ENCODE results near the gene FAM53A.

Gene FAM53A

GRCh38 chr4:1637580-1638271 is 46.4 kb downstream of the FAM53A start:
- no peak for DNase-seq

GRCh38 chr4:1636490-1637211 is 47.5 kb downstream of the FAM53A start:
- DNase-seq: no peak

GRCh38 chr4:1635464-1635863 is 48.6 kb downstream of the FAM53A start:
- no peak for DNase-seq

- no peak for DNase-seq
Observed at GRCh38 chr4:1633993-1634392, 50.1 kb downstream of the FAM53A start.

GRCh38 chr4:1632109-1633104 is 51.7 kb downstream of the FAM53A start:
- DNase-seq: no peak

- no peak for DNase-seq
Observed at GRCh38 chr4:1631136-1631535, 53.0 kb downstream of the FAM53A start.

- no peak for DNase-seq
Observed at GRCh38 chr4:1630266-1630665, 53.8 kb downstream of the FAM53A start.

GRCh38 chr4:1629699-1630083 is 54.4 kb downstream of the FAM53A start:
- DNase-seq: no peak

GRCh38 chr4:1628892-1629698 is 55.0 kb downstream of the FAM53A start:
- DNase-seq: peak; percentile 59 to 71

- DNase-seq: no peak
Observed at GRCh38 chr4:1627417-1628313, 56.4 kb downstream of the FAM53A start.

GRCh38 chr4:1626941-1627340 is 57.2 kb downstream of the FAM53A start:
- DNase-seq: no peak

- DNase-seq: no peak
Observed at GRCh38 chr4:1626151-1626550, 58.0 kb downstream of the FAM53A start.

GRCh38 chr4:1625600-1626138 is 58.4 kb downstream of the FAM53A start:
- DNase-seq: no peak

- no peak for DNase-seq
Observed at GRCh38 chr4:1624519-1624910, 59.6 kb downstream of the FAM53A start.

- no peak for DNase-seq
Observed at GRCh38 chr4:1623821-1624518, 60.1 kb downstream of the FAM53A start.

GRCh38 chr4:1623400-1623799 is 60.7 kb downstream of the FAM53A start:
- no peak for DNase-seq

- DNase-seq: no peak
Observed at GRCh38 chr4:1622956-1623355, 61.2 kb downstream of the FAM53A start.

- no peak for DNase-seq
Observed at GRCh38 chr4:1622238-1622637, 61.9 kb downstream of the FAM53A start.

GRCh38 chr4:1621526-1621925 is 62.6 kb downstream of the FAM53A start:
- DNase-seq: no peak

GRCh38 chr4:1619151-1619672 is 64.9 kb downstream of the FAM53A start:
- DNase-seq: no peak
